Retinal pigment epithelial cell (primary cell): ENCODE data around the gene EGR2.

Source experiments
- DNase-seq: peaks from one replicate; pipeline ENCODE4 v3.0.0-alpha.2; 2010; ENCODE audit warnings: low read depth
- H3K4me3 ChIP-seq: 2 replicates; pipeline ENCODE4 v1.5.1; 2011; ENCODE audit warnings: mild to moderate bottlenecking, low read length, control low read depth, moderate library complexity
- CTCF ChIP-seq: conservative IDR thresholded peaks from 2 replicates; pipeline ENCODE4 v1.5.1; 2011; ENCODE audit warnings: low read depth, low read length, control low read depth, inconsistent platforms

EGR2 gene

GRCh38 chr10:62779487-62780248 is 36.5 kb downstream of the EGR2 start:
- TF ChIP-seq CTCF, result no peak
- H3K4me3 ChIP-seq, result no peak overlapping the region
- DNase-seq, result no peak

DNA sequence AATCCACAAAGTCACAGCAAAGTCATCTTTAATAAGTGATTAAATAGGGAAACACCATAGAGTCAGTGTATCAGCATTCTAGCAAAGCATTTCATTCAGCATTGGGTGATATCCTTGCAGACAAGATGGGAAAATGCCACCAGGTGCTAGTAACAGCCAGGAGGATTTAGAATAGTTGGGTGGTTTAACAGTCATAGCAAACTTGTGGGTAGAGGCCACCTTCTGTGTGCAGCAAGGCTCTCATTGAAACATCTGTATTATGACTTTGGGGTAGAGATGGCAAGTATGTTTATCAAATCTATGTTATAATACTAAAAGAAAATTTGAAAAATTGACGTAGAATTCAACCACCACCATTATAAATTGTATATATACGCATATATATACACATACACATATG is 38.0 kb downstream of the EGR2 start:
- no peak for TF ChIP-seq CTCF
- no peak overlapping the region for H3K4me3 ChIP-seq
- DNase-seq, result no peak

- no peak overlapping the region for H3K4me3 ChIP-seq
- no peak for DNase-seq
- TF ChIP-seq CTCF, result no peak
These were observed 43.8 kb downstream of the EGR2 start for GRCh38 chr10:62772186-62772974.

GRCh38 chr10:62769574-62770242 is 46.5 kb downstream of the EGR2 start:
- no peak for TF ChIP-seq CTCF
- no peak for DNase-seq
- H3K4me3 ChIP-seq, result no peak overlapping the region

- DNase-seq, result no peak
- H3K4me3 ChIP-seq, result no peak overlapping the region
- no peak for TF ChIP-seq CTCF
These were observed 49.8 kb downstream of the EGR2 start for GRCh38 chr10:62766386-62766785.

DNA sequence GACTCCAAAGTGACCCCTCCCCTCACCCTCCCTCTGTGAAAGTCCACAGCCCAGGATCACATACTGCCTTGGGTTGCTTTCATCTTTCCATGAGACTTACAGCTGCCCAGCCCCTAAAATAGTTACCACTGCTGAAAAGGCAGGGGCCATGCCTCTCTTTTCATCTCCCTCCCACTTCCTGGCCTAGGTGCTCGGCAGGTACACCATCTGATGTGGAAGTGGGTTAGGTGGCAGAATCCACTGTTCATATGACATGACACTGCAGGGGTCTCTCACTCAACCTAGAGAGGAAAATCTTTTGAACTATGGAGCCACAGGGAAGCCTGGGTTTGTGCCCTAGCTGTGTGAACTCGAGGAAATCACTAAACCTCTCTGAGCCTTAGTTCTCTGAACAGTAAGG is 50.4 kb downstream of the EGR2 start:
- no peak for DNase-seq
- no peak overlapping the region for H3K4me3 ChIP-seq
- no peak for TF ChIP-seq CTCF
